DMS153 (cell line): ENCODE measurements around the gene UBE2E1.
"Not testable (repeated sequence)": the region's sequence is repeated elsewhere in the genome, so short reads cannot be mapped to it uniquely, and the experiment has no call there.

ENCODE experiments used
- DNase-seq: peaks from one replicate; lab custom pipeline; 2025; lab: John Stamatoyannopoulos, UW

UBE2E1 gene

GRCh38 chr3:23822559-23822958 is 16.8 kb downstream of the UBE2E1 start:
- no peak for DNase-seq

GRCh38 chr3:23823620-23824019 is 17.9 kb downstream of the UBE2E1 start:
- DNase-seq: no peak

- no peak for DNase-seq
Measured at GRCh38 chr3:23824699-23825444, 19.1 kb downstream of the UBE2E1 start.

GRCh38 chr3:23825802-23826201 is 20.0 kb downstream of the UBE2E1 start:
- DNase-seq: no peak

- DNase-seq: no peak
Measured at GRCh38 chr3:23826382-23827064, 20.8 kb downstream of the UBE2E1 start.

- DNase-seq: no peak
Measured at GRCh38 chr3:23829242-23829934, 23.6 kb downstream of the UBE2E1 start.

GRCh38 chr3:23830869-23831484 is 25.2 kb downstream of the UBE2E1 start:
- DNase-seq: no peak

GRCh38 chr3:23831517-23832394 is 26.0 kb downstream of the UBE2E1 start:
- DNase-seq: no peak

GRCh38 chr3:23832523-23832922 is 26.8 kb downstream of the UBE2E1 start:
- DNase-seq: no peak

- DNase-seq: no peak
Measured at GRCh38 chr3:23834082-23834870, 28.5 kb downstream of the UBE2E1 start.

- DNase-seq: no peak
Measured at GRCh38 chr3:23835087-23835486, 29.3 kb downstream of the UBE2E1 start.

- DNase-seq: no peak
Measured at GRCh38 chr3:23835802-23836201, 30.0 kb downstream of the UBE2E1 start.

GRCh38 chr3:23836536-23837230 is 30.9 kb downstream of the UBE2E1 start:
- DNase-seq: no peak

- no peak for DNase-seq
Measured at GRCh38 chr3:23837286-23837685, 31.5 kb downstream of the UBE2E1 start.

GRCh38 chr3:23837691-23838090 is 31.9 kb downstream of the UBE2E1 start:
- no peak for DNase-seq

- DNase-seq: no peak
Measured at GRCh38 chr3:23840521-23840920, 34.8 kb downstream of the UBE2E1 start.

GRCh38 chr3:23843869-23844268 is 38.1 kb downstream of the UBE2E1 start:
- DNase-seq: no peak

GRCh38 chr3:23845326-23846216 is 39.8 kb downstream of the UBE2E1 start:
- DNase-seq: no peak

GRCh38 chr3:23849462-23849861 is 43.7 kb downstream of the UBE2E1 start:
- not testable (repeated sequence) for DNase-seq
